GM19467 (cell line): ENCODE data around the gene RPL13.

Source experiments
- ATAC-seq: cut with Tn5 transposase; IDR thresholded peaks from one replicate; pipeline ENCODE4 v1.9.1; 2021; ENCODE audit warnings: mild to moderate bottlenecking, moderate library complexity; ENCODE audit not compliant: unreplicated experiment

RPL13 gene

GRCh38 chr16:89613231-89613953 lies 52.9 kb downstream of the RPL13 start, which contains the start of gene DPEP1:
DPEP1 (plus strand) TSS chr16:89613642; CDS start chr16:89630411, 16,769 bp downstream.
- no peak for ATAC-seq

GRCh38 chr16:89613954-89614459 lies 53.5 kb downstream of the RPL13 start:
- no peak for ATAC-seq
